ENCODE data around the gene CCBE1.
"Not testable (repeated sequence)": the region's sequence is repeated elsewhere in the genome, so short reads cannot be mapped to it uniquely, and the experiment has no call there.

CCBE1 gene

GRCh38 chr18:59675346-59675745, 21.9 kb downstream of the CCBE1 start:
- DNase-seq = no peak

- no peak for DNase-seq
Measured at GRCh38 chr18:59674903-59675270, 22.3 kb downstream of the CCBE1 start.

- no peak for DNase-seq
Measured at GRCh38 chr18:59674186-59674902, 22.9 kb downstream of the CCBE1 start.

- peak; percentile 16 for DNase-seq
Measured at GRCh38 chr18:59672235-59672711, 24.9 kb downstream of the CCBE1 start.

GRCh38 chr18:59671551-59671950, 25.7 kb downstream of the CCBE1 start:
- no peak for DNase-seq

GRCh38 chr18:59669872-59670657, 27.2 kb downstream of the CCBE1 start:
- no peak for DNase-seq

- DNase-seq = no peak
Measured at GRCh38 chr18:59667488-59667887, 29.7 kb downstream of the CCBE1 start.

GRCh38 chr18:59666007-59666402, 31.2 kb downstream of the CCBE1 start:
- not testable (repeated sequence) for DNase-seq

GRCh38 chr18:59665057-59666006, 31.9 kb downstream of the CCBE1 start:
- DNase-seq = no peak

GRCh38 chr18:59664329-59664728, 32.9 kb downstream of the CCBE1 start:
- no peak for DNase-seq

GRCh38 chr18:59663096-59663495, 34.1 kb downstream of the CCBE1 start:
- DNase-seq = no peak

GRCh38 chr18:59661891-59662701, 35.1 kb downstream of the CCBE1 start:
- DNase-seq = no peak

- no peak for DNase-seq
Measured at GRCh38 chr18:59660786-59661743, 36.2 kb downstream of the CCBE1 start.

GRCh38 chr18:59660366-59660765, 36.9 kb downstream of the CCBE1 start:
- no peak for DNase-seq

- DNase-seq = no peak
Measured at GRCh38 chr18:59659508-59660170, 37.6 kb downstream of the CCBE1 start.

- DNase-seq = no peak
Measured at GRCh38 chr18:59658941-59659340, 38.3 kb downstream of the CCBE1 start.

GRCh38 chr18:59657012-59657411, 40.2 kb downstream of the CCBE1 start:
- DNase-seq = no peak

GRCh38 chr18:59656373-59656887, 40.8 kb downstream of the CCBE1 start:
- peak; percentile 24 for DNase-seq

- DNase-seq = no peak
Measured at GRCh38 chr18:59655676-59656075, 41.5 kb downstream of the CCBE1 start.

- no peak for DNase-seq
Measured at GRCh38 chr18:59651071-59651470, 46.2 kb downstream of the CCBE1 start.
